Measurements from ENCODE around the gene KCNJ12.

Gene KCNJ12

GRCh38 chr17:21460358-21460757, 84.2 kb downstream of the KCNJ12 start (continued):
- TF ChIP-seq ZBTB10 (tag by site-specific recombination; IDR thresholded peaks at IDR 0.05), result no peak
- no peak for TF ChIP-seq ZBTB44 (tag by site-specific recombination; IDR thresholded peaks at IDR 0.05)

- Histone ChIP-seq H3K36me3 (ENCODE audit: control insufficient read depth in 2 of 2, insufficient read depth in 1 of 2, low read length in 2 of 2) (no peaks in the 10 kb centered on the region), H3K4me1 (ENCODE audit: control insufficient read depth, insufficient read depth, low read length) (peaks cover 5% of the 10 kb centered on the region), H3K4me3 (ENCODE audit: low read depth, low read length) (no peak overlapping the region), H3K9me3 (ENCODE audit: control insufficient read depth, insufficient read depth, low read depth, low read length) (no peaks in the 10 kb centered on the region), H3K27ac (ENCODE audit: extremely low read depth, low read depth, low read length) (no peak overlapping the region)
- CTCF ChIA-PET, result interaction anchor here (2.1 kb wide), 1 partner anchor 50 kb away, joined by 17 read pairs; no protein-coding TSS in a partner anchor
- POLR2A ChIA-PET, result no interaction called here
- TF ChIP-seq KLF7 (tag by site-specific recombination; IDR thresholded peaks at IDR 0.05; ENCODE audit: borderline replicate concordance) (no peak), GLIS1 (tag by site-specific recombination; IDR thresholded peaks at IDR 0.05) (peak; percentile 24; the same call in 1 of the 2 replicates), TCF7L2 (IDR thresholded peaks at IDR 0.05; ENCODE audit: borderline replicate concordance, low read depth, low read length) (no peak), ZNF423 (tag by site-specific recombination; IDR thresholded peaks at IDR 0.05) (no peak), ZIC2 (tag by site-specific recombination; IDR thresholded peaks at IDR 0.05) (peak; percentile 85), ZNF391 (tag by site-specific recombination; IDR thresholded peaks at IDR 0.05; ENCODE audit: borderline replicate concordance, low read depth) (no peak), ZNF664 (tag by site-specific recombination; IDR thresholded peaks at IDR 0.05) (no peak)
These were observed 86.1 kb downstream of the KCNJ12 start for GRCh38 chr17:21462237-21462636.

- POLR2A ChIA-PET, result no interaction called here
- TF ChIP-seq ZIC2 (tag by site-specific recombination; IDR thresholded peaks at IDR 0.05) (no peak), ZNF138 (tag by site-specific recombination; IDR thresholded peaks at IDR 0.05; ENCODE audit: borderline replicate concordance) (no peak), ZNF391 (tag by site-specific recombination; IDR thresholded peaks at IDR 0.05; ENCODE audit: borderline replicate concordance, low read depth) (no peak), ZNF843 (tag by site-specific recombination; IDR thresholded peaks at IDR 0.05) (no peak), ZFP37 (tag by site-specific recombination; IDR thresholded peaks at IDR 0.05) (no peak), OVOL3 (tag by site-specific recombination; IDR thresholded peaks at IDR 0.05) (no peak), PRDM10 (tag by site-specific recombination; IDR thresholded peaks at IDR 0.05) (no peak), KLF7 (tag by site-specific recombination; IDR thresholded peaks at IDR 0.05; ENCODE audit: borderline replicate concordance) (no peak), ZNF785 (tag by site-specific recombination; IDR thresholded peaks at IDR 0.05) (no peak), ZBTB26 (tag by site-specific recombination; optimal IDR thresholded peaks at IDR 0.05) (no peak), ZNF26 (tag by site-specific recombination; IDR thresholded peaks at IDR 0.05) (no peak), REPIN1 (tag by site-specific recombination; IDR thresholded peaks at IDR 0.05; ENCODE audit: low read depth) (no peak), ZSCAN5A (tag by site-specific recombination; IDR thresholded peaks at IDR 0.05) (no peak), GLI2 (tag by site-specific recombination; IDR thresholded peaks at IDR 0.05; ENCODE audit: borderline replicate concordance, low read depth) (no peak)
These were observed 87.1 kb downstream of the KCNJ12 start for GRCh38 chr17:21463204-21463661.

More at GRCh38 chr17:21463204-21463661, 87.1 kb downstream of the KCNJ12 start:
- no peaks in the 10 kb centered on the region for H3K36me3 ChIP-seq (ENCODE audit: control insufficient read depth in 2 of 2, insufficient read depth in 1 of 2, low read length in 2 of 2)
- CTCF ChIA-PET, result no interaction called here
- H3K27ac ChIP-seq (ENCODE audit: extremely low read depth, low read depth, low read length), result no peak overlapping the region
- H3K4me1 ChIP-seq (ENCODE audit: control insufficient read depth, insufficient read depth, low read length), result no peaks in the 10 kb centered on the region
- no peaks in the 10 kb centered on the region for H3K9me3 ChIP-seq (ENCODE audit: control insufficient read depth, insufficient read depth, low read depth, low read length)
- H3K4me3 ChIP-seq (ENCODE audit: low read depth, low read length), result no peak overlapping the region
